Endothelial cell of umbilical vein (primary cell): Measurements from ENCODE around the gene NAALAD2. TPM values are rescaled to one million over a fixed set of nuclear protein-coding genes. Genes with fewer than 3 reads are reported as not detected.

ENCODE experiments used
- BruUV-seq: library from RNA; stranded (reverse); fragments of 400-500 nt; replicated peaks from 2 replicates; lab custom pipeline; 2021; lab: Mats Ljungman, UMichigan
- CTCF ChIA-PET: fragments of 300-600, 350-600 bp; sonication (Branson Sonifier 250); formaldehyde crosslinking; loops from one replicate; lab custom pipeline; 2021; ENCODE audit warnings: antibody characterized with exemption, inconsistent platforms; lab: Charles Lee
- POLR2A ChIA-PET: fragments of 300-600, 350-600 bp; sonication (Branson Sonifier 250); formaldehyde crosslinking; loops from one replicate; lab custom pipeline; 2021; ENCODE audit warnings: antibody characterized with exemption, inconsistent platforms; lab: Charles Lee
- DNase-seq: peaks from one replicate; pipeline ENCODE4 v3.0.0-alpha.2; 2011; ENCODE audit warnings: low read depth, low spot score
- FAIRE-seq: peaks from 2 replicates; lab custom pipeline; 2011; peaks lifted over from hg19 to GRCh38; lab: Jason Lieb, UNC
- H2AFZ ChIP-seq: 2 replicates; pipeline ENCODE4 v1.6.0; 2012; ENCODE audit warnings: low read depth, low read length, control low read depth, inconsistent platforms
- H3K27ac ChIP-seq: 2 replicates; pipeline ENCODE4 v1.5.1; 2011; ENCODE audit warnings: low read depth, mild to moderate bottlenecking, control low read depth, low read length, moderate library complexity; ENCODE audit not compliant: insufficient read depth
- H3K27me3 ChIP-seq, 2 experiments: 2 replicates each; pipeline versions ENCODE4 v1.6.0 to v1.6.1; 2011; ENCODE audit warnings: low read length in 2 of 2, mixed read lengths in 1 of 2; ENCODE audit not compliant: control insufficient read depth in 2 of 2, insufficient read depth in 2 of 2
- H3K36me3 ChIP-seq, 2 experiments: 2 replicates in 1 of 2; 3 replicates in 1 of 2; pipeline ENCODE4 v1.5.1; 2011; ENCODE audit warnings: low read length in 2 of 2, mild to moderate bottlenecking in 1 of 2, moderate library complexity in 1 of 2; ENCODE audit not compliant: control insufficient read depth in 2 of 2, insufficient read depth in 2 of 2; ENCODE audit errors: extremely low read depth in 1 of 2
- H3K4me1 ChIP-seq: 3 replicates; pipeline ENCODE4 v1.5.1; 2011; ENCODE audit warnings: mild to moderate bottlenecking, low read length; ENCODE audit not compliant: control insufficient read depth, insufficient read depth; ENCODE audit errors: extremely low read depth
- H3K4me2 ChIP-seq: 2 replicates; pipeline ENCODE4 v1.6.1; 2011; ENCODE audit warnings: low read length, control low read depth, mixed read lengths; ENCODE audit not compliant: insufficient read depth
- H3K4me3 ChIP-seq, 3 experiments: fragments of 200-600 bp in 1 of 3; sonication (generic), shearing (Covaris generic) in 1 of 3; replicated peaks in 1 of 3; 2 replicates each; pipeline ENCODE4 v1.5.1; 2011 to 2016; ENCODE audit warnings: control low read depth in 3 of 3, low read length in 3 of 3, mild to moderate bottlenecking in 2 of 3, inconsistent platforms in 1 of 3, low read depth in 1 of 3, moderate library complexity in 1 of 3; ENCODE audit not compliant: insufficient read depth in 1 of 3
- H3K79me2 ChIP-seq: 2 replicates; pipeline ENCODE4 v1.6.0; 2012; ENCODE audit warnings: low read length, inconsistent platforms; ENCODE audit not compliant: control insufficient read depth, insufficient read depth
- H3K9ac ChIP-seq: replicated peaks from 2 replicates; pipeline ENCODE3; 2011; ENCODE audit warnings: low read length, control low read depth; ENCODE audit not compliant: insufficient read depth; ENCODE audit errors: extremely low read depth
- H3K9me1 ChIP-seq: replicated peaks from 3 replicates; pipeline ENCODE4 v1.6.0; 2011; ENCODE audit warnings: mild to moderate bottlenecking, low read length; ENCODE audit not compliant: control insufficient read depth, insufficient read depth; ENCODE audit errors: extremely low read depth
- H3K9me3 ChIP-seq: replicated peaks from 2 replicates; pipeline ENCODE4 v1.5.1; 2012; ENCODE audit warnings: low read length, inconsistent platforms; ENCODE audit not compliant: control insufficient read depth, insufficient read depth
- H4K20me1 ChIP-seq: replicated peaks from 2 replicates; pipeline ENCODE3; 2011; ENCODE audit warnings: mild to moderate bottlenecking, low read length; ENCODE audit not compliant: control insufficient read depth, insufficient read depth; ENCODE audit errors: extremely low read depth
- EZH2 ChIP-seq: IDR thresholded peaks from 2 replicates; pipeline ENCODE4 v1.6.1; 2012; ENCODE audit warnings: borderline replicate concordance, low read depth, mild to moderate bottlenecking, moderate library complexity, low read length, inconsistent platforms; ENCODE audit not compliant: severe bottlenecking
- FOS ChIP-seq: IDR thresholded peaks from 2 replicates; pipeline ENCODE4 v1.6.1; 2011; ENCODE audit warnings: mild to moderate bottlenecking, low read length, moderate library complexity, borderline replicate concordance; ENCODE audit not compliant: insufficient read depth
- GATA2 ChIP-seq: IDR thresholded peaks from 2 replicates; pipeline ENCODE4 v1.7.0; 2011; ENCODE audit warnings: low read depth, mild to moderate bottlenecking, moderate library complexity, mixed read lengths, low read length; ENCODE audit not compliant: insufficient read length, insufficient read depth
- JUN ChIP-seq: IDR thresholded peaks from 2 replicates; pipeline ENCODE4 v1.6.1; 2011; ENCODE audit warnings: borderline replicate concordance, low read depth; ENCODE audit not compliant: insufficient read length, insufficient read depth
- MYC ChIP-seq: IDR thresholded peaks from one replicate; pipeline ENCODE4 v1.6.1; 2011; ENCODE audit warnings: mild to moderate bottlenecking, low read depth, low read length
- POLR2A ChIP-seq: IDR thresholded peaks from 2 replicates; pipeline ENCODE4 v1.6.1; 2012; ENCODE audit warnings: low read depth, mild to moderate bottlenecking, control low read depth, low read length
- POLR2AphosphoS5 ChIP-seq: IDR thresholded peaks from 2 replicates; pipeline ENCODE4 v1.6.1; 2012; ENCODE audit warnings: low read depth, mild to moderate bottlenecking, control low read depth, low read length, moderate library complexity; ENCODE audit not compliant: insufficient read depth
- dilution Hi-C: fragments of 300-500 bp; cut with MboI; formaldehyde crosslinking; loops from one replicate; pipeline ENCODE4 v1.15.0; 2019; ENCODE audit warnings: low sequenced_read_pairs; ENCODE audit not compliant: extremely low pct_ligation_motif_present
- intact Hi-C: fragments of 100-400 bp; cut with micrococcal nuclease; formaldehyde crosslinking; loops from one replicate; pipeline ENCODE4 v1.10.0; 2022
- polyA plus RNA-seq, 4 experiments: library from polyadenylated mRNA; depleted of rRNA in 3 of 4; stranded (reverse) in 3 of 4; unstranded in 1 of 4; fragments of >200 nt; gene quantifications; 2 replicates each; pipeline versions ENCODE4 v1.2.1 to v1.2.3, GENCODE V29; 2011 to 2012; ENCODE audit warnings: missing spikeins in 1 of 4
- total RNA-seq: library from RNA; stranded (reverse); gene quantifications from 2 replicates; pipeline ENCODE4 v1.2.3, GENCODE V29; 2021
- TF ChIP-seq, protein P1 (sequence below): IDR thresholded peaks from 2 replicates; pipeline ENCODE4 v1.6.1; 2011; ENCODE audit not compliant: insufficient read depth, insufficient read length
- TF ChIP-seq, protein P2 (sequence below), 2 donors: IDR thresholded peaks; 1 replicate in 1 of 2; 2 replicates in 1 of 2; pipeline ENCODE4 v1.5.1; 2011; ENCODE audit warnings: low read length in 2 of 2, mild to moderate bottlenecking in 2 of 2, moderate library complexity in 2 of 2, control low read depth in 1 of 2, inconsistent platforms in 1 of 2, low read depth in 1 of 2; ENCODE audit not compliant: insufficient read depth in 1 of 2; ENCODE audit errors: extremely low read depth in 1 of 2

The NAALAD2 gene
- total and polyA plus RNA-seq, 2 donors (not counting 3 experiments of a cell fraction or from before 2014, with no cell fraction given): 0.66 to 1.1 TPM

DNA sequence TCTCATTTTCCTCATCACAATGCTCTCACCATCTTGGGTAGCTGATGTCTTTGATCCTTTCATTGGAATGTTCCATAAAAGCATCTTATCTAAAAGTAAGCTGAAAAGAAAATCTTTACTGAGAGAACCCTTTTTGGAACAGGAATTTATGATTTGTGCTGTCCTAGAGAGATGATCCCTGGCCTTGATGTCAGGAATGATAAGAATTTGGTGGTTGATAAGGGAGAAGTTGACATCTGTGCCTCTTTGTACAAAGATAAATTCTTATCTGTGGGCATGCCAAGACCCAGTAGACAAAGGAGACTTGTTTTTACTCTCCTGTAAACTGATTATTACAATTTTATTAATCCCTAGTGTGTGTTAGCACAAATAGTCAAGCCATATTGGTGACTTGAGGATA is 36.9 kb downstream of the NAALAD2 start:
- no TSS peak for BruUV-seq
- Histone ChIP-seq H3K79me2 (no peaks in the 10 kb centered on the region), H3K4me2 (no peak overlapping the region), H3K9ac (no peak overlapping the region), H3K36me3 (no peaks in the 10 kb centered on the region), H3K9me1 (no peaks in the 10 kb centered on the region), H4K20me1 (no peaks in the 10 kb centered on the region), H3K4me3 (no peak overlapping the region), H3K27ac (no peak overlapping the region), H3K4me1 (peaks cover 5% of the 10 kb centered on the region), H3K27me3 (no peaks in the 10 kb centered on the region), H3K9me3 (no peaks in the 10 kb centered on the region), H2AFZ (no peak overlapping the region)
- TF ChIP-seq, protein P1, sequence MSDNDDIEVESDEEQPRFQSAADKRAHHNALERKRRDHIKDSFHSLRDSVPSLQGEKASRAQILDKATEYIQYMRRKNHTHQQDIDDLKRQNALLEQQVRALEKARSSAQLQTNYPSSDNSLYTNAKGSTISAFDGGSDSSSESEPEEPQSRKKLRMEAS: no peak
- TF ChIP-seq EZH2: no peak
- TF ChIP-seq POLR2A: no peak
- TF ChIP-seq POLR2AphosphoS5: no peak
- TF ChIP-seq GATA2: no peak
- TF ChIP-seq MYC: no peak
- TF ChIP-seq JUN: no peak
- TF ChIP-seq, protein P2, sequence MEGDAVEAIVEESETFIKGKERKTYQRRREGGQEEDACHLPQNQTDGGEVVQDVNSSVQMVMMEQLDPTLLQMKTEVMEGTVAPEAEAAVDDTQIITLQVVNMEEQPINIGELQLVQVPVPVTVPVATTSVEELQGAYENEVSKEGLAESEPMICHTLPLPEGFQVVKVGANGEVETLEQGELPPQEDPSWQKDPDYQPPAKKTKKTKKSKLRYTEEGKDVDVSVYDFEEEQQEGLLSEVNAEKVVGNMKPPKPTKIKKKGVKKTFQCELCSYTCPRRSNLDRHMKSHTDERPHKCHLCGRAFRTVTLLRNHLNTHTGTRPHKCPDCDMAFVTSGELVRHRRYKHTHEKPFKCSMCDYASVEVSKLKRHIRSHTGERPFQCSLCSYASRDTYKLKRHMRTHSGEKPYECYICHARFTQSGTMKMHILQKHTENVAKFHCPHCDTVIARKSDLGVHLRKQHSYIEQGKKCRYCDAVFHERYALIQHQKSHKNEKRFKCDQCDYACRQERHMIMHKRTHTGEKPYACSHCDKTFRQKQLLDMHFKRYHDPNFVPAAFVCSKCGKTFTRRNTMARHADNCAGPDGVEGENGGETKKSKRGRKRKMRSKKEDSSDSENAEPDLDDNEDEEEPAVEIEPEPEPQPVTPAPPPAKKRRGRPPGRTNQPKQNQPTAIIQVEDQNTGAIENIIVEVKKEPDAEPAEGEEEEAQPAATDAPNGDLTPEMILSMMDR (IDR thresholded peaks at IDR 0.05; ENCODE audit: extremely low read depth in 1 of 2, insufficient read depth in 1 of 2, low read depth in 1 of 2, low read length in 2 of 2): no peak
- no peak for TF ChIP-seq FOS
- DNase-seq (no peak), FAIRE-seq (no peak)
- ChIA-PET POLR2A (no interaction called here), CTCF (no interaction called here)
- intact Hi-C loops (no loop called here), dilution Hi-C loops (no loop called here)
